Liver (tissue), 9 donors: ENCODE data around the gene PIP4K2C. TPM values are rescaled to one million over a fixed set of nuclear protein-coding genes. Genes with fewer than 3 reads are reported as not detected.

Source experiments
- DNase-seq: peaks from one replicate; pipeline ENCODE4 v3.0.0-alpha.2; 2017; ENCODE audit warnings: low spot score
- H3K27ac ChIP-seq, 2 donors: one replicate each; pipeline ENCODE4 v1.7.0; 2013; ENCODE audit warnings: inconsistent platforms in 2 of 2, low read length in 2 of 2, control low read depth in 1 of 2, low read depth in 1 of 2, mild to moderate bottlenecking in 1 of 2
- H3K27me3 ChIP-seq, 4 donors: one replicate each; pipeline versions ENCODE4 v1.6.1 to v1.7.0; 2013; ENCODE audit warnings: low read length in 3 of 4, inconsistent platforms in 1 of 4, mild to moderate bottlenecking in 1 of 4, moderate library complexity in 1 of 4; ENCODE audit not compliant: control insufficient read depth in 4 of 4, insufficient read depth in 4 of 4
- H3K36me3 ChIP-seq, 4 donors: one replicate each; pipeline versions ENCODE4 v1.6.1 to v1.7.0; 2013; ENCODE audit warnings: low read length in 3 of 4, mild to moderate bottlenecking in 3 of 4, low read depth in 1 of 4, moderate library complexity in 1 of 4; ENCODE audit not compliant: control insufficient read depth in 4 of 4, insufficient read depth in 3 of 4
- H3K4me1 ChIP-seq, 4 donors: one replicate each; pipeline versions ENCODE4 v1.6.1 to v1.7.0; 2013; ENCODE audit warnings: low read length in 3 of 4, mild to moderate bottlenecking in 3 of 4, moderate library complexity in 1 of 4; ENCODE audit not compliant: control insufficient read depth in 4 of 4, insufficient read depth in 4 of 4
- H3K4me3 ChIP-seq, 3 donors: one replicate each; pipeline versions ENCODE4 v1.6.1 to v1.7.0; 2013; ENCODE audit warnings: low read length in 3 of 3, control low read depth in 1 of 3, low read depth in 1 of 3, mild to moderate bottlenecking in 1 of 3
- H3K9ac ChIP-seq, 2 donors: one replicate each; pipeline ENCODE4 v1.7.0; 2013; ENCODE audit warnings: low read length in 2 of 2, mild to moderate bottlenecking in 2 of 2, moderate library complexity in 2 of 2, control low read depth in 1 of 2, low read depth in 1 of 2
- H3K9me3 ChIP-seq, 4 donors: one replicate each; pipeline versions ENCODE4 v1.6.1 to v1.7.0; 2013; ENCODE audit warnings: low read length in 3 of 4; ENCODE audit not compliant: control insufficient read depth in 4 of 4
- EGR1 ChIP-seq, 2 donors: IDR thresholded peaks; 2 replicates each; pipeline ENCODE4 v1.6.1; 2016 to 2018; ENCODE audit warnings: antibody characterized with exemption in 2 of 2, low read depth in 2 of 2
- FOXA1 ChIP-seq: IDR thresholded peaks from 2 replicates; pipeline ENCODE4 v1.6.1; 2016; ENCODE audit warnings: antibody characterized with exemption
- FOXA2 ChIP-seq: IDR thresholded peaks from 2 replicates; pipeline ENCODE4 v1.6.1; 2016; ENCODE audit warnings: antibody characterized with exemption
- GABPA ChIP-seq, 2 donors: IDR thresholded peaks in 1 of 2; conservative IDR thresholded peaks in 1 of 2; 2 replicates each; pipeline ENCODE4 v1.6.1; 2016; ENCODE audit warnings: antibody characterized with exemption in 2 of 2, mild to moderate bottlenecking in 1 of 2, moderate library complexity in 1 of 2
- HNF4A ChIP-seq, 2 donors: conservative IDR thresholded peaks; 2 replicates each; pipeline ENCODE4 v1.6.1; 2016; ENCODE audit warnings: antibody characterized with exemption in 2 of 2, mild to moderate bottlenecking in 2 of 2
- HNF4G ChIP-seq: IDR thresholded peaks from 2 replicates; pipeline ENCODE4 v1.6.1; 2016; ENCODE audit warnings: antibody characterized with exemption
- NR2F2 ChIP-seq: IDR thresholded peaks from 2 replicates; pipeline ENCODE4 v1.6.1; 2016; ENCODE audit warnings: antibody characterized with exemption
- RAD21 ChIP-seq, 2 donors: IDR thresholded peaks; 2 replicates each; pipeline ENCODE4 v1.6.1; 2016; ENCODE audit warnings: antibody characterized with exemption in 2 of 2, mild to moderate bottlenecking in 2 of 2
- RXRA ChIP-seq, 2 donors: IDR thresholded peaks; 2 replicates each; pipeline ENCODE4 v1.6.1; 2017 to 2018; ENCODE audit warnings: antibody characterized with exemption in 2 of 2, mild to moderate bottlenecking in 1 of 2
- TAF1 ChIP-seq: conservative IDR thresholded peaks from 2 replicates; pipeline ENCODE4 v1.6.1; 2016; ENCODE audit warnings: antibody characterized with exemption, mild to moderate bottlenecking
- WGBS: extraction: QIAGEN DNeasy Blood & Tissue Kit; methylation state at CpG from one replicate; pipeline ENCODE4 v1.1.7; 2013; 5-methylcytosine and 5-hydroxymethylcytosine counted together
- polyA plus RNA-seq, 2 donors: library from polyadenylated mRNA; stranded (reverse) in 1 of 2; unstranded in 1 of 2; fragments of 200-250 nt in 1 of 2; fragments of >200 nt in 1 of 2; fragmentation: Nextera tagmentation in 1 of 2; extraction: Ambion mirVana in 1 of 2; gene quantifications; one replicate each; pipeline versions ENCODE4 v1.2.1 to v1.2.3, GENCODE V29; 2013 to 2015
- total RNA-seq, 2 donors: library from RNA; depleted of rRNA; stranded (reverse); fragments of >200 nt; gene quantifications; one replicate each; pipeline ENCODE4 v1.2.3, GENCODE V29; 2014
- TF ChIP-seq, protein P1 (sequence below): IDR thresholded peaks from 2 replicates; pipeline ENCODE4 v1.6.1; 2016; ENCODE audit warnings: antibody characterized with exemption, mild to moderate bottlenecking
- TF ChIP-seq, protein P2 (sequence below): IDR thresholded peaks from 2 replicates; pipeline ENCODE4 v1.6.1; 2016; ENCODE audit warnings: antibody characterized with exemption
- TF ChIP-seq, protein P3 (sequence below): IDR thresholded peaks from 2 replicates; pipeline ENCODE4 v1.6.1; 2016; ENCODE audit warnings: antibody characterized with exemption
- TF ChIP-seq, protein P4 (sequence below): fragments of 150-350 bp; IDR thresholded peaks from 2 replicates; pipeline ENCODE4 v1.5.1; 2017; ENCODE audit warnings: improper control_type of control experiment, low read depth, low read length; ENCODE audit not compliant: missing input control
- donor health status: healthy.
- donor health status: healthy.
- donor health status: healthy.
- donor health status: healthy.
- donor health status: healthy.

Gene PIP4K2C
- total and polyA plus RNA-seq, 4 donors = 6.5 to 11.9 (median 9.4) TPM

DNA sequence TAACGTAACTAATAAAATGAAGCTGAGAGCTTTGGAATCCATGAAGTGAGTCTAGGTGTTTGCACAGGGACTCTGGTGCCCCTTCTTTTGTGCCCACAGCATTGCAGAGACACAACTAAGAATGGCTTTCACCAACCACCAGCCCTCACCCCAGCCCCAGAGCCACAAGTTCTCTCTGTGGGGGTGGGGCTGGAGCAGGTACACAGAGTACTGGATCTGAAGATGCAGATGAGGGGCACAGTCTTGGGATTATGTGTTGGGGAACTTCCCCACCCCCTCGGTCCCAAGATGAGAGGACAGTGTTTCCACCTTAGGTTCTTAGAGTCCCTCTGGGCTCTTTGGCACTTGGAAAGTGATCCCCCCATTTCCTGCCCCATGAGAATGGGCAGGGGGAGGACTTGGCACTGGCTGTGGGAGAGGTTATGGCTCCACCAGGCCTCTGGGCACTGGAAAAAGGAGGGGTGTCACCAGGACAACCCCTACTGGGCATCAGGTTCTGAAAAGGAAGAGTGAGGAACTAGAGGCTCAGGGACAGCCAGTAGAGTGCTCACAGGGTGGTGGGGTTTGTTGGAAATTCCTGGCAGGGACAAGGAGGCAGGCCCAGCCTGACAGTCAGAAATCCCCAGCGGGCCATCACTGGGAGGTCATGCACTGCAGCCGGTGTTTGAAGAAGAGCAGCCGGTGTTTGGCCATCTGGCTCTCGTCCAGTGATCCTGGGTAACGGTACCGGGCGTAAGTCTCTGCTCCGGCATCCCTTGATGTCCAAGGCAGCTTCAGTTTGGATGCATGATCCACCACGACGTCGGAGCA is 35.3 kb downstream of the PIP4K2C start:
- no peaks in the 10 kb centered on the region for H3K36me3 ChIP-seq
- DNase-seq = no peak

DNA sequence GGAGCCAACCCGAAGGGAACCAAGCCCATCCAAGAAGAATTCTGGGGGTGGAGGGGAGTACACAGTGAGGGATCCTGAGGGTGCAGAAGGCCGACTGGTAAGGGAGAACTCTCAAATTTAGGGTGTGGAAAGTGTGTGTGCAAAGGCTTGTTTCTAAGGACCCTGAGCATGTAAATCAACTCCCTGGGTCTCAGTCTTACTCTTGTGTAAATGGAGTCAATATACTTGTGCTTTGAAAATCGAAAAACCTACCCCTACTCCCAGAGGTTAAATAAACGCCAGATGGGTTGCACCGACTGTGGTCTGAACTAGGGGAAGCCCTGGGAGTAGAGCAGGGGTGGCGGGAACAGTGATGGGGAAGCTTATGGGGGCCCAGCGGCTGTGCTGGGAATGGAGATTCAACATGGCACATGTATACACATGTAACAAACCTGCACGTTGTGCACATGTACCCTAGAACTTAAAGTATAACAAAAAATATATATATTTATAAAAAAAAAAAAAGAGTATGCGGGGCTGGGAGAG is 36.0 kb downstream of the PIP4K2C start:
- no peaks in the 10 kb centered on the region for H3K36me3 ChIP-seq
- no peaks in the 10 kb centered on the region for H3K9me3 ChIP-seq
- H3K4me1 ChIP-seq = peaks cover 3 to 11% (median 5%) of the 10 kb centered on the region in 4 donors
- H3K9ac ChIP-seq = no peak overlapping the region
- H3K27me3 ChIP-seq = peaks cover 7 to 26% (median 16%) of the 10 kb centered on the region in 4 donors
- H3K27ac ChIP-seq = no peak overlapping the region
- 23% methylated on average over 9 of the region's 9 CpGs for WGBS
- no peak overlapping the region for H3K4me3 ChIP-seq
- DNase-seq = no peak
- TF ChIP-seq, protein P1, sequence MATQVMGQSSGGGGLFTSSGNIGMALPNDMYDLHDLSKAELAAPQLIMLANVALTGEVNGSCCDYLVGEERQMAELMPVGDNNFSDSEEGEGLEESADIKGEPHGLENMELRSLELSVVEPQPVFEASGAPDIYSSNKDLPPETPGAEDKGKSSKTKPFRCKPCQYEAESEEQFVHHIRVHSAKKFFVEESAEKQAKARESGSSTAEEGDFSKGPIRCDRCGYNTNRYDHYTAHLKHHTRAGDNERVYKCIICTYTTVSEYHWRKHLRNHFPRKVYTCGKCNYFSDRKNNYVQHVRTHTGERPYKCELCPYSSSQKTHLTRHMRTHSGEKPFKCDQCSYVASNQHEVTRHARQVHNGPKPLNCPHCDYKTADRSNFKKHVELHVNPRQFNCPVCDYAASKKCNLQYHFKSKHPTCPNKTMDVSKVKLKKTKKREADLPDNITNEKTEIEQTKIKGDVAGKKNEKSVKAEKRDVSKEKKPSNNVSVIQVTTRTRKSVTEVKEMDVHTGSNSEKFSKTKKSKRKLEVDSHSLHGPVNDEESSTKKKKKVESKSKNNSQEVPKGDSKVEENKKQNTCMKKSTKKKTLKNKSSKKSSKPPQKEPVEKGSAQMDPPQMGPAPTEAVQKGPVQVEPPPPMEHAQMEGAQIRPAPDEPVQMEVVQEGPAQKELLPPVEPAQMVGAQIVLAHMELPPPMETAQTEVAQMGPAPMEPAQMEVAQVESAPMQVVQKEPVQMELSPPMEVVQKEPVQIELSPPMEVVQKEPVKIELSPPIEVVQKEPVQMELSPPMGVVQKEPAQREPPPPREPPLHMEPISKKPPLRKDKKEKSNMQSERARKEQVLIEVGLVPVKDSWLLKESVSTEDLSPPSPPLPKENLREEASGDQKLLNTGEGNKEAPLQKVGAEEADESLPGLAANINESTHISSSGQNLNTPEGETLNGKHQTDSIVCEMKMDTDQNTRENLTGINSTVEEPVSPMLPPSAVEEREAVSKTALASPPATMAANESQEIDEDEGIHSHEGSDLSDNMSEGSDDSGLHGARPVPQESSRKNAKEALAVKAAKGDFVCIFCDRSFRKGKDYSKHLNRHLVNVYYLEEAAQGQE = no peak
- no peak for TF ChIP-seq EGR1 (IDR thresholded peaks at IDR 0.05; ENCODE audit: low read depth in 2 of 2)
- no peak for TF ChIP-seq HNF4G
- TF ChIP-seq FOXA2 = no peak
- TF ChIP-seq, protein P2, sequence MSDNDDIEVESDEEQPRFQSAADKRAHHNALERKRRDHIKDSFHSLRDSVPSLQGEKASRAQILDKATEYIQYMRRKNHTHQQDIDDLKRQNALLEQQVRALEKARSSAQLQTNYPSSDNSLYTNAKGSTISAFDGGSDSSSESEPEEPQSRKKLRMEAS = no peak
- TF ChIP-seq FOXA1 = no peak
- no peak for TF ChIP-seq NR2F2
- TF ChIP-seq RXRA (IDR thresholded peaks at IDR 0.05) = no peak

More for the DNA sequence above, 35.3 kb downstream of the PIP4K2C start:
- TF ChIP-seq EGR1 (IDR thresholded peaks at IDR 0.05; ENCODE audit: low read depth in 2 of 2) (no peak), RAD21 (IDR thresholded peaks at IDR 0.05) (no peak), FOXA1 (no peak), FOXA2 (no peak), TAF1 (no peak), RXRA (IDR thresholded peaks at IDR 0.05) (no peak), HNF4G (no peak), HNF4A (conservative IDR thresholded peaks at IDR 0.05) (no peak), GABPA (IDR thresholded peaks at IDR 0.05 in 1 of 2, conservative IDR thresholded peaks at IDR 0.05 in 1 of 2) (no peak)
- TF ChIP-seq, protein P3, sequence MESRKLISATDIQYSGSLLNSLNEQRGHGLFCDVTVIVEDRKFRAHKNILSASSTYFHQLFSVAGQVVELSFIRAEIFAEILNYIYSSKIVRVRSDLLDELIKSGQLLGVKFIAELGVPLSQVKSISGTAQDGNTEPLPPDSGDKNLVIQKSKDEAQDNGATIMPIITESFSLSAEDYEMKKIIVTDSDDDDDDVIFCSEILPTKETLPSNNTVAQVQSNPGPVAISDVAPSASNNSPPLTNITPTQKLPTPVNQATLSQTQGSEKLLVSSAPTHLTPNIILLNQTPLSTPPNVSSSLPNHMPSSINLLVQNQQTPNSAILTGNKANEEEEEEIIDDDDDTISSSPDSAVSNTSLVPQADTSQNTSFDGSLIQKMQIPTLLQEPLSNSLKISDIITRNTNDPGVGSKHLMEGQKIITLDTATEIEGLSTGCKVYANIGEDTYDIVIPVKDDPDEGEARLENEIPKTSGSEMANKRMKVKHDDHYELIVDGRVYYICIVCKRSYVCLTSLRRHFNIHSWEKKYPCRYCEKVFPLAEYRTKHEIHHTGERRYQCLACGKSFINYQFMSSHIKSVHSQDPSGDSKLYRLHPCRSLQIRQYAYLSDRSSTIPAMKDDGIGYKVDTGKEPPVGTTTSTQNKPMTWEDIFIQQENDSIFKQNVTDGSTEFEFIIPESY = no peak
- TF ChIP-seq, protein P1 = no peak
- TF ChIP-seq, protein P4, sequence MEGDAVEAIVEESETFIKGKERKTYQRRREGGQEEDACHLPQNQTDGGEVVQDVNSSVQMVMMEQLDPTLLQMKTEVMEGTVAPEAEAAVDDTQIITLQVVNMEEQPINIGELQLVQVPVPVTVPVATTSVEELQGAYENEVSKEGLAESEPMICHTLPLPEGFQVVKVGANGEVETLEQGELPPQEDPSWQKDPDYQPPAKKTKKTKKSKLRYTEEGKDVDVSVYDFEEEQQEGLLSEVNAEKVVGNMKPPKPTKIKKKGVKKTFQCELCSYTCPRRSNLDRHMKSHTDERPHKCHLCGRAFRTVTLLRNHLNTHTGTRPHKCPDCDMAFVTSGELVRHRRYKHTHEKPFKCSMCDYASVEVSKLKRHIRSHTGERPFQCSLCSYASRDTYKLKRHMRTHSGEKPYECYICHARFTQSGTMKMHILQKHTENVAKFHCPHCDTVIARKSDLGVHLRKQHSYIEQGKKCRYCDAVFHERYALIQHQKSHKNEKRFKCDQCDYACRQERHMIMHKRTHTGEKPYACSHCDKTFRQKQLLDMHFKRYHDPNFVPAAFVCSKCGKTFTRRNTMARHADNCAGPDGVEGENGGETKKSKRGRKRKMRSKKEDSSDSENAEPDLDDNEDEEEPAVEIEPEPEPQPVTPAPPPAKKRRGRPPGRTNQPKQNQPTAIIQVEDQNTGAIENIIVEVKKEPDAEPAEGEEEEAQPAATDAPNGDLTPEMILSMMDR = no peak
- 20% methylated on average over 13 of the region's 13 CpGs for WGBS
- Histone ChIP-seq H3K4me3 (no peak overlapping the region), H3K9ac (no peak overlapping the region), H3K4me1 (peaks cover 9 to 14% (median 10%) of the 10 kb centered on the region in 4 donors), H3K27ac (no peak overlapping the region), H3K9me3 (no peaks in the 10 kb centered on the region), H3K27me3 (peaks cover 5 to 26% (median 15%) of the 10 kb centered on the region in 4 donors)
